GM18508 (cell line): ENCODE results near the gene RNF31.
"Not testable (repeated sequence)": the region's sequence is repeated elsewhere in the genome, so short reads cannot be mapped to it uniquely, and the experiment has no call there.

Experiments
- ATAC-seq: cut with Tn5 transposase; IDR thresholded peaks from one replicate; pipeline ENCODE4 v1.9.1; 2021; ENCODE audit warnings: moderate number of reproducible peaks; ENCODE audit not compliant: insufficient read depth, unreplicated experiment

Gene RNF31

DNA sequence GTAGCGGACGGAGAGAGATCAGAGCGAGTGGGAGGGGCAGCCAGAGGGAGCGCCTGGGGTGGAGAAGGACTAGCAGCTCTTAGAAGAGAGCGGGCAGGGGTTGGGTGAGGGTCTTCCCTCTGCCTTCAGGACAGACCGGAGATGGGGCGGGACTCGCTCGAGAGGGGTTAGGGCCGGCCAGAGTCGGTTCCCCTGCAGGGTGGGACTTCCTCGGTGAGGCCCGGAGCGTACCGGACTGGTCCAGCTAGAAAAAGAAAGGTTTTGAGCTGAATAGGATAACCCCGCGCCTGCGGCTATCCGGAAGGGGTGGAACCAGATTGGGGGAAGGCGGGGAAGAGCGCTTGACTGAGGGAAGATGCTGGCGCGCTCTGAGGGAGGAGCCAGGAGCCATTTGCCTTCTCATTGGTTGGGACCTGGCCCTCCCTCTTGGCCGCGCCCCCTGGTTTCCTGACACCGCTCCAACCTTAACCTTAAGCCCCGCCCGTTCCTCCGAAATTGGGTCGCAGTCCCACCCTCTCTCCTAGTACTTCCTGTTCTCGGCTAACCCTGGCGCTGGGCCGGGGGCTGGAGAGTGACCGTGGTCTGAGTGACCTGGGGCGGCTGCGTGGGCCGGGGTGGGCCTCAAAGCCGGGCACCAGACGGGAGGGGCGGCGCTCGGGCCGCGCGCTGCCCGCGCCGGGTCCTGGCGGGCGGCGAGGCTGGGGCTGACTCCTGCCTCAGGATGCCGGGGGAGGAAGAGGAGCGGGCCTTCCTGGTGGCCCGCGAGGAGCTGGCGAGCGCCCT lies at the start of gene RNF31:
Gene RNF31 (plus strand): TSS at position 521 of the 783 bp plus-strand sequence. CDS start 201 bp downstream, at position 722.
- ATAC-seq = peak; percentile 67

DNA sequence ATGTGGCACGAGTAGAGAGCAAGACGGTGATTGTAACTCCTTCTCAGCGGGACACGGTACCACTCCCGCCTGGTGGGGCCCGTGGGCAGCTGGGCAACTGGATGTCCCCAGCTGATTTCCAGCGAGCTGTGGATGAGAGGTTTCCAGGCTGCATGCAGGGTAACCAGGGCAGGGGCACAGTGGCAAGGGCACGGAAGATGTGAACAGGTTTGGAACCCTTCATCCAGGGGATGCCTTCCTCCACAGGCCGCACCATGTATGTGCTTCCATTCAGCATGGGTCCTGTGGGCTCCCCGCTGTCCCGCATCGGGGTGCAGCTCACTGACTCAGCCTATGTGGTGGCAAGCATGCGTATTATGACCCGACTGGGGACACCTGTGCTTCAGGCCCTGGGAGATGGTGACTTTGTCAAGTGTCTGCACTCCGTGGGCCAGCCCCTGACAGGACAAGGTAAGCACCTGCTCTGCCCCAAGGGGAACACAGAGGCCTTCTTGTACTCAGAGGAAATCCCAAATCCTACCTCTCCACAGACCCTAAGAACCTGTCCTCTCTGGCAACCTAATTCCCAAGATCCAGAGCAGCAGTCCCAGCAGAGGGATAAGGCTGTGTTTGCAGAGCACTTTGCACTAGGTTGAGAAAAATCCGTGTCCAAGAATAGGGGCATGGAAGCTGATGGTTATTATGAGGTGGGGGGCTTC lies 48.9 kb upstream of the RNF31 start:
- no peak for ATAC-seq

DNA sequence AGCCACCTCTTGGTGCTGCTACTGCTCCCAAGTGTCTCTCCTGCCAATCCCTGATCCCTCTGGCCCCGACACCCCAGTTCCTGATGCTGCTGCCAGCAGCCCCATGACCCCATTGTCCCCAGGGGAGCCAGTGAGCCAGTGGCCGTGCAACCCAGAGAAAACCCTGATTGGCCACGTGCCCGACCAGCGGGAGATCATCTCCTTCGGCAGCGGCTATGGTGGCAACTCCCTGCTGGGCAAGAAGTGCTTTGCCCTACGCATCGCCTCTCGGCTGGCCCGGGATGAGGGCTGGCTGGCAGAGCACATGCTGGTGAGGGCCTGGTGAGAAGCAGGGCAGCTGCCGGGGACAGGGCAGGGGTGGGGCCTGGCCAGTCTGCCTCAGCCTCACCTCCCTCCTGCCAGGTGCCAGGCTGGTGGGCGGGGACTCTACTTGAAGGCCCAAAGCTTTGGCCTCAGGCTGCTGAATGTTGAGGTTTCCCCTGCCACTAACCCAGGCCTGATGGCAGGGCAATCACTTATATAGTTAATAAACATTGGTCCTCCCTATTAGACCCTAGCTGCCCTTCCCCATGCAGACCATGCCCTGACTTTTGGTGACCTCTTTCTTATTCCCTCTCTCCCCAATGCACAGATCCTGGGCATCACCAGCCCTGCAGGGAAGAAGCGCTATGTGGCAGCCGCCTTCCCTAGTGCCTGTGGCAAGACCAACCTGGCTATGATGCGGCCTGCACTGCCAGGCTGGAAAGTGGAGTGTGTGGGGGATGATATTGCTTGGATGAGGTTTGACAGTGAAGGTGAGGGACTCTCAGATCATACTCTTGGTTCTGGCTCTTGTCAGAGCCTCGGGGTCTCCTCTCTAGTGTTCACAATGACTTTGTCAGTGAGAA lies 48.1 kb upstream of the RNF31 start:
- ATAC-seq = no peak

DNA sequence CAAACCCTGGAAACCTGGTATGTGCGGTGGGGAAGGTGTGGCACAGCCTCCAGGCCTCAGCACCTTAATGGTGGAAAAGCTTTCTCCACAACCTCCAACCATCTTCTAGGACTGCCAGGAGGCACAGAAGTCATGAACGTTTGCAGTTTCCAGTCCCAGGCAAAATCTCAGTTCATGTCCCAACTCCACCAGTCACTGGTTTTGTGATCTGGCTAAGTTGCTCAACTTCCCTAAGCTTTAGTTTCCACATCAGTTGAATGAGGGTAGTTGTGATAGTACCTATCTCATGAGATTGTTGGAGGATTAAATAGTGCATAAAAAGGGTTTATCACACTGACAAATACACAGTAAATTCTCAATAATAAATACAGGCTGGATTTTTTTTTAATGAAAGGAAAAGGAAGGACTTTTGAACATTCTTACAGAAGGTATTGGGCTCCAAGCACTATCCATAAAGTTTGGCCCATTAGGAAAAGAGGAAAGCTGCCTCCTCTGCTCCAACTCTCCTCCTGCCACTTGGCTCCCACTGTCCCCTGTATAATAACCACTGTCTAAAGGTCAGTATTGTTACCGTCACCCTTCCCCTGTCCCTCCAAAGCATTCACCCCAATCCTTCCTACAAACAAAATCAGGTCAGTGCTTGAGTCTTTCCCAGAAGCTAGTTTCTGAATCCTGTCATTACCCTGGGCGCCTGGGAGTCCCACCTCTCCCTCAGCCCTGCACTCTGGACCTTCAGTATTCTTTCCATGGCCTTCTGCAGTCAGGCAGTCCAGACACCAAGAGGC lies 46.9 kb upstream of the RNF31 start:
- no peak for ATAC-seq

DNA sequence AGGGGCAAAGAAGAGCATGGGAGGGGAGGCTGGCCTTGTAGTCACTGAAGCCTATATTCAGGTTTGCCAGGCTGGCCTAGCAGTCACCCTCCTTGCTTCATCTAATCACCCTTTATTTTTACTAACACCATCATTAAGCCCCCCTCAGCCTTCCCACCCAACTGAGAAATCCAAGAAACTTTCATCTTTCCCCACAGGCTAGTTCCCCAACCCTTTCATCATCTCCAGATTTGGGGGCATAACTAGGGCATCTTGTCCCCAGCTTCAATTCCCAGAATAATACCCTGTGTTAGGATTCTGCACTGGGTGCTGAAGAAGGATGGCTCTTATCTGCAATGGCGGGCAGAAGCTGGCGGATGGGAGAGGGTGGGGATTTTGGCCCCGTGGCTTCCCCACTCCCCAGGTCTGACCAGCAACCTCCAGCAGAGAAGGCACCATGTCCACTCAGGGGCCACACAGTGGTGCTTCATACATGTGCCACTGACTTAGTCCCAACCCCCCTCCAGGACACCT lies 46.3 kb upstream of the RNF31 start:
- ATAC-seq = no peak

DNA sequence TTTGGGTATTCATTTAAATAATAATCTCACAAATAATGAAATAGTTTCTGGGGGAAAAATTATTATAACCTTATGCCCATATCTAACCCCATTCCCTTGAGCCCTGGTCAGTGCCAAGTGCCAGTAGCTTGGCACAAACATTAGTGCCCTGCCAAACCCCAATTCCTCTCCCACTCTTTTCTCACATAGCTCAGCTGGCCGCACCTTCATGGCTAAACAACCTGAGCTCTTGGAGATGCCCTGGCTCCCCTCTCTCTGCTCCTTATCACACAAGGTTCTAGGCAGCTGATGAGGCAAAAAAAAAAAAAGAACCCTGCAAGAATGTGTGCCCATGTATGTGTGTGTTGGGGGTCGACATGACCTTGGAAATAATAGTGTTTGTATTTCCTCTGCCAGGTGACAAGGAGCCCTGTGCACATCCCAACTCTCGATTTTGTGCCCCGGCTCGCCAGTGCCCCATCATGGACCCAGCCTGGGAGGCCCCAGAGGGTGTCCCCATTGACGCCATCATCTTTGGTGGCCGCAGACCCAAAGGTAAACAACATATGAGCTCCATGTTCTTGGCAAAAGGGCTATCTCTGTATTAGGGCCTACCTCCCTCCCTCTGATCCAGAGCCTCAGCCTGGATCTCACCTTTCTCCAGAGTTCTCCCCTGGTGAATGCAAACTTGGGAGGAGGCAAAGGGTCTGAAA lies 44.8 kb upstream of the RNF31 start:
- no peak for ATAC-seq

DNA sequence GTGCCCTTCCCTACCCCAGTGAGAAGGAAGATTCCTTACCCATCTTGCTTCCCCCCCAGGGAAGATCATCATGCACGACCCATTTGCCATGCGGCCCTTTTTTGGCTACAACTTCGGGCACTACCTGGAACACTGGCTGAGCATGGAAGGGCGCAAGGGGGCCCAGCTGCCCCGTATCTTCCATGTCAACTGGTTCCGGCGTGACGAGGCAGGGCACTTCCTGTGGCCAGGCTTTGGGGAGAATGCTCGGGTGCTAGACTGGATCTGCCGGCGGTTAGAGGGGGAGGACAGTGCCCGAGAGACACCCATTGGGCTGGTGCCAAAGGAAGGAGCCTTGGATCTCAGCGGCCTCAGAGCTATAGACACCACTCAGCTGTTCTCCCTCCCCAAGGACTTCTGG lies 43.8 kb upstream of the RNF31 start:
- ATAC-seq = no peak

DNA sequence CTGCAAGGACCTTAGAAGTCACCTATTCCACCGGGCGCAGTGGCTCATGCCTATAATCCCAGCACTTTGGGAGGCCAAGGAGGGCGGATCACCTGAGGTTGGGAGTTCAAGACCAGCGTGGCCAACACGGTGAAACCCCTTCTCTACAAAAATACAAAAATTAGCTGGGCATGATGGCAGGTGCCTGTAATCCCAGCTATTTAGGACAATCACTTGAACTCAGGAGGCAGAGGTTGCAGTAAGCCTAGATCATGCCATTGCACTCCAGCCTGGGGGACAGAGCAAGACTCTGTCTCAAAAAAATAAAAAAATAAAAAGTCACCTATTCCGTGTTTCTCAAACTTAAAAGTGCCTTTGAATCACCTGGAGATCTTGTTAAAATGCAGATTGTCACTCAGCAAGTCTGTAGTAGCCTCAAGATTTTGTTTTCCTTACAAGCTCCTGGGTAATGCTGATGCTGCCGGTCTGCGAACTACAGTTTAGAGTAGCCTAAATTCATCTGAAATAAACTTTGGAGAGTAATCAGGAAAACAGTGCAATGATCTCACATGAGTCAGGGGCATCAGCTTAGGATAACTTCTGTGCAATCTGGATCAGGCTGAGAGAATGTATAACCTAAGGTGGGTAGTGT lies 41.6 kb upstream of the RNF31 start:
- not testable (repeated sequence) for ATAC-seq

DNA sequence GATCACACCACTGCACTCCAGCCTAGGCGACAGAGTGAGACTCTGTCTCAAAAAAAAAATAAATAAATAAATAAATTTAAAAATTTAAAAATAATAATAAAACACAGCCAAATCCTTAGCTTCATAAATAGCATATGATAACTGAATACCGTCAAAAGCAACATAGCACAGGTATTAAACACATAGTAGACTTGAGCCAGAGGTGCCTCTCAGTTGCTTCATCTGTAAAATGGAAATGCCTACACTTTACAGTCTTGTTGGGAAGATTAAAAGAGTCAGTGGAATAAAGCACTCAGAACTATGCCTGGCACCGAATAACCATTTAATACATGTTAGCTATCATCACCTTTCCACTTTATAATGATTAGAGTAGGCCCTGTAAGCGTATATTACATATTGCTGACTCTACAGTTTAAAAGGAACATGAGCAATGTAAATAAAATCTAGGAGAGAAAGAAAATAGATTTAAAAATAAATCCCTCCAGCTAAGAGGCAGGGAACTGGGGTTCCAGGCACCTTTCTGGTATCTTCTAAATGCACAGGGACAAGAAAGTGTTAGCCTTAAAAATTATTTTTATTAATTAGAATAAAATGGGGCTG lies 40.5 kb upstream of the RNF31 start:
- ATAC-seq = no peak

DNA sequence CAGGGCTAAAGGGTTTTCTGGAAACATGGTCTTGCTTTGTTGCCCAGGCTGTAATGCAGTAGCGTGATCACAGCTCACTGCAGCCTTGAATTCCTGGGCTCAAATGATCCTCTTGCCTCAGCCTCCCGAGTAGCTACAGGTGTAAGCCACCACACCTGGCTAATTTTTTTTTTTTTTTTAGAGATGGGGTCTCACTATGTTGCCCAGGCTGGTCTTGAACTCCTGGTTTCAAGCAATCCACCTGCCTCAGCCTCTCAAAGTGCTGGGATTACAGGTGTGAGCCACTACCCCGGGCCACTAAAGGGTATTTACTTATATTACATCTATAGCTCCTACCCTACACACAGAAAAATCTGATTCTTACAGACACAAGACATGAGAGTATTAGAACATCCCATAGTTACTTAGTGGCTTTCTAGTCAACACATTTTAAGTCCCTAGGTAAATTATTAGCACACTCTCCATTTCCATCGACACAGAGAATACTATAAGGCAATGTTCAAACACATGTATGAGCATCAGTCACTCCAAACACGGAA lies 38.9 kb upstream of the RNF31 start:
- ATAC-seq = peak; percentile 27

DNA sequence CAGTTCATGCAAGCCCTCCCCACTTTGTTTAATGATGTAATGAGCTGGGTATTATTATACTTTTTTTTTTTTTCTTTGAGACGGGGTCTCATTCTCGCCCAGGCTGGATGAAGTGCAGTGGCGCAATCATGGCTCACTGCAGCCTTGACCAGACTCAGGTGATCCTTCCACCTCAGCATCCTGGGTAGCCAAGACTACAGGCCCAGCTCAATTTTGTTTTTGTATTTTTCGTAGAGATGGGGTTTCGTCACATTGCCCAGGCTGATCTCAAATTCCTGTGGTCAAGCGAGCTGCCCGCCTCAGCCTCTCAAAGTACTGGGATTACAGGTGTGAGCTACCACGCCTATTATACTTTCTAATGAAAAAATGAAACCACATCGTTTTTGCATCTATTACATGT lies 37.2 kb upstream of the RNF31 start:
- no peak for ATAC-seq

DNA sequence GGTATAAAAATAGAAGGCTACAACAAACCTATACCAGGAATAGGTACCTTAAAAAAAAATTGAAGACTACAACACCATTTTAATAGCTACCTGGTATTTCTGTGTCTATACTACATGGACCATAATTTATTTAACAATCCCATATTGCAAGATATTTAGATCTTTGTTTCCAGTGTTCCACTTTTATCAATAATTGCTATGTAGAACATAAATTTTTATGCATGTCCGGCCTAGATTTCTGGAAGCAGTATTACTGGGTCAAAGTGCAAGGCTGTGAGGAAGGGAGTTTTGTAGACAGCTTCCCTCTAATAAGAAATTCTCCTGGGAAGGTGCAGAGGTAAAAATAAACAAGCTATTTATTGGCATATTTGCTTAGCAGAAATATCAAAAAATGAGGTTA lies 36.8 kb upstream of the RNF31 start:
- ATAC-seq = no peak

DNA sequence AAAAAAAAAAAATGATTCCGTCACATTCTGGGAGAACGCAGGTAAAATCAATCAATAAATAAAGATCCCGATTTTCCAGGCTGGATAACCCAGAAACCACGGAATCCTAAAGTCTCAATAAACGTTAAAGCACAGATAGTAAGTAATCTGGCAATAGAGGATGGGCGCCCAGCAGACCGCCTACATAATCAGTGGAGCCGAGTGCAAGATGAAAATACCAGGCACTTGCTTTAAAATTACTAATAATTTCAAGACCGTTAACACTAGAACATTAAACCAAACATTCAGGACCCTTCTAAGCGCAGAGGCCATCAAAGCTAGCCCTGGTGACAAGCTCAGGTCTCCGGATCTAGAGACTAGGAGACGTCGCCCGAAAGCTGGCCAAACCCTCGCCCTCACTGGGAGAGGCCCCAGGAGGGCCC lies 33.9 kb upstream of the RNF31 start:
- no peak for ATAC-seq

DNA sequence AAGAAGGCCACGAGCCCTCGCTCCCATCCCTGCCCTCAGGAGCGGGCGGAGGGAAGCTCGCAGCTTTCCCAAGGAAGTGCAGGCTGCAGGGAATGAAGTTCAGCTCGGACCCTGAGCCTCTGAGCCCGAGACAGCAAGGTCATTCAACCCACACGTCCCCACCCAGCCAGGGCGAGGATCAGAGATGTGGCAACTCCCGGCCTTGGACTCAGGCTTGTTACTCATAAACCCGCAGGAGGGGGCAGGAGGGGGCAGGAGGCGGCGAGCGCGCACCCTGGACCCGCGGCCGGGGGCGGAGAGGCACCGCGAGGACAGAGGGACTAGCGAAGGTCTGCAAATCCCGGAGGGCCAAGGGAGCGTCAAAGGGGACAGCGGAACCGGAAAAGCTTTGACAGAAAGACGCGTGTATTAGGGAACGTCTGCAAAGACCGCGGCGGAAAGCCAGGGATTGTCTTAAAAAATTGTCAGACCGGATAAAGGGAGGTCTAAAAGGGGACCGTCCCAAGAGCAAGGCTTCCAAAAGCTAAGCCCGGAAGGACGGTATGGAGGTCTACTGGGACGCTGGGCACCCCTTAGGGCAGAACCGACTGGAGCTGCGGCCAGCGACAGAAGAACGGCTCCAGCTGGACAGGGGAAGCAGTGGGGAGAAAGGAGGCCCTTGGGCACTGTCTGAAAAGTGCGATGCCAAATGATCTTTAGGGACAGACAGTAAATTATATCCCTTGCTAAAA lies 33.3 kb upstream of the RNF31 start:
- peak; percentile 9 for ATAC-seq

DNA sequence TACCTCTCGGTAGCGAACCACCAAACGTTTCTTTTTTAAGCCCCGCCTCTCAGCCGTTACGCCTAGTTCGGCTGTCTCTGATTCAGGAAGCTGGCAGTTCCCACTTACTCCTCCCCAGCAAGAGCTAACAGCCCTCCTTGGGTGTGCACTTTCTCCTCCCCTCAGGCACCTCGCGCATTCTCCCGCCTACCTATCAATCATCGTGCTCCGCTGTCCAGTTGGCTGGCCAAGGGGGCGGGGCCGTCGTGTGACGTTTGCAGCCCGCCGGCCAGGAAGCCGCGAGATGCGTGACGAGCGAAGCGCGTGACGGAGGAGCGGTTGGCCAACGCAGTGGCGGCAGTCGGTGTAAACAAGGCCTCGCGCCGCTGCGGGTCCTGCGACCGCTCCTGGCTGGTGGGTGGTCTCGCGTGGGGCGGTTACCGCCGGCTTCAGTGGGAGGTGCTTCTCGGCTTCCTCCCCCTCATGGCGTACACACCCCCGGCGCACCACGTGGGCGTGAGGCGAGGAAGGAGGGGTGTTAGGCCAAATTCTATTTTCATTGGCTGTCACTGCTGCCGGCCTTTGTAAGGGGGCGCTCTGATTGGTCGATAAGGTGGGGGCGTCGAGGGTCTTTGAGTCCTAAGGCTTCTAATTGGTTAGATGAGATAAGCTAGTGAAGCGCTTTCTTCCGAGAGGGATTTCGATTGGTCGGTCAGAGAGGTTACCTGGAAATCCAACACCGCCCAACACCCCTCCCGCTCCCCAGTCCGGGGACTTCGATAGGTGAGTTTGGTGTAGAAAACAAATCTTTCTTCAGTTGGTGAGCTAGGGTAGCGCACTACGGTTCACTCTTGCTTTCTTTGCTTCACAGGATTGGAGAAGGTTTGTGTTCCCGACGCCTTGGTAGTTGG lies 32.5 kb upstream of the RNF31 start, which contains the start of the genes DCAF11 and NRL:
Gene DCAF11 (plus strand): TSS at position 246 of the 890 bp plus-strand sequence. CDS start 818 bp downstream, outside the sequence.
Gene NRL (minus strand): TSS at position 418 of the 890 bp plus-strand sequence. CDS start 32,101 bp downstream, outside the sequence.
- peak; percentile 79 for ATAC-seq

DNA sequence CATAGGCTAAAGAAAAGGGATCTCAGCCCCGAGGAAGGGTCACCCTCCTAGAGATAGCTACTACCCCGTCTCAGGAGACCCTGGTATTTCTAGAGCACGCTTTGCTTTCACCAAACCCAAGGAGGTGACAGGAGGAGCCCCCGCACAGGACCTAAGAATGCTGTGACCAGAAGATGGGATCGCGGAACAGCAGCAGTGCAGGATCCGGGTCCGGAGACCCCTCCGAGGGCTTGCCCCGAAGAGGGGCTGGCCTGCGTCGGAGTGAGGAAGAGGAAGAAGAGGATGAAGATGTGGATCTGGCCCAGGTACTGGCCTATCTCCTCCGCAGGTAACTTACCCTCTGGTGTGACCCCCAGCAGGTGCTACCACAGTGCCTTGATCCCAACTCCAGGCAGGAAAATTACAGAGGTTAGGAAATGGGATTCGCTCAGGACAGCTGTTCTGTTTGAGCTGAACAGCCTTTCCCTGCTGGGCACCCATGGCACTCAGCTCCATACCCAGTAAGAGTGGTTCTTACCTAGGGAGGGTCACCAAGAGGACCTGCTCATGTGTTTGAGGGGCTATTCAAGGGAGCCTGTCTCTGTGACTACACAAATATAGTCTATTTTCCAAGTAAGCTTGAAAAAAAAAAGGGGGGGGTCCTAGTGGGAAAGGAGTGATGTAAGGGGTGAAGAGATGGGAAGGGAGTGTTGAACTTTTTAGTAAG lies 31.7 kb upstream of the RNF31 start:
- no peak for ATAC-seq
